ENCODE measurements around the gene IL1RAPL2. TPM values are rescaled to one million over a fixed set of nuclear protein-coding genes. Genes with fewer than 3 reads are reported as not detected.

Gene IL1RAPL2
- total RNA-seq, 1 donor from 2014 or later = not detected

DNA sequence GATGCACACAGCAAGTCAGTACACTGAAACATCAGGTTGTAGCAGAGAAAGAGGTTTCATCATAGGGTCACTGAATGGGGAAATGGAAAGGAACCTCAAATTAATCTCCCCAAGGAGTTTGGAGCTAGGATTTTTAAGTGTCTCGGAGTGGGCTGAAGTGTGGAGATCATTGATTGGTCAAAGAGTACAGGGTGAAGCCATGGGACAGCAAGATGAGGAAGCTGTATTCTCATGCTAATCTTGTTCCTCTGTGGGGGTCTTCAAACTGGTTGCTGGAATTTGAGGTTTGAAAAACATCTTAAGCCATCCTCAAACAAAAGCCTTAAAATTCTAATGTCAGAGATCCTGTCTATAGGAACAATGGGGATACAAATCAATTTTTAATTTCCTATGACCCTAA lies 733.3 kb downstream of the IL1RAPL2 start:
- H3K79me2 ChIP-seq (ENCODE audit: low read depth) = no peaks in the 10 kb centered on the region
- no peak overlapping the region for H3K9ac ChIP-seq
- no peaks in the 10 kb centered on the region for H3K4me1 ChIP-seq
- DNase-seq (ENCODE audit: low spot score) = peak; percentile 14
- H3K4me1 Mint-ChIP-seq = peaks cover 34% of the 10 kb centered on the region
- H3K4me2 ChIP-seq = peak overlapping the region; percentile 18
- no peaks in the 10 kb centered on the region for H3K27me3 Mint-ChIP-seq (ENCODE audit: insufficient read depth, low read depth)
- H3K27me3 ChIP-seq = no peaks in the 10 kb centered on the region
- no peak overlapping the region for H3K4me3 Mint-ChIP-seq
- H3K9me3 Mint-ChIP-seq = peaks cover 4% of the 10 kb centered on the region
- H3K36me3 ChIP-seq = no peaks in the 10 kb centered on the region
- peak overlapping the region; percentile 47 for H3K27ac Mint-ChIP-seq
- no peak overlapping the region for H3K27ac ChIP-seq
- H4K20me1 ChIP-seq (ENCODE audit: low read depth) = no peaks in the 10 kb centered on the region
- H2AFZ ChIP-seq (replicated peaks) = no peak overlapping the region
- no peaks in the 10 kb centered on the region for H3F3A ChIP-seq (ENCODE audit: low read depth)
- no peaks in the 10 kb centered on the region for H3K36me3 Mint-ChIP-seq
- H3K4me3 ChIP-seq = no peak overlapping the region
- TF ChIP-seq EZH2 (IDR thresholded peaks at IDR 0.05) (no peak), EZH2phosphoT487 (IDR thresholded peaks at IDR 0.05) (no peak)
- H3K9me3 ChIP-seq (ENCODE audit: low read depth) = peaks cover 14% of the 10 kb centered on the region

DNA sequence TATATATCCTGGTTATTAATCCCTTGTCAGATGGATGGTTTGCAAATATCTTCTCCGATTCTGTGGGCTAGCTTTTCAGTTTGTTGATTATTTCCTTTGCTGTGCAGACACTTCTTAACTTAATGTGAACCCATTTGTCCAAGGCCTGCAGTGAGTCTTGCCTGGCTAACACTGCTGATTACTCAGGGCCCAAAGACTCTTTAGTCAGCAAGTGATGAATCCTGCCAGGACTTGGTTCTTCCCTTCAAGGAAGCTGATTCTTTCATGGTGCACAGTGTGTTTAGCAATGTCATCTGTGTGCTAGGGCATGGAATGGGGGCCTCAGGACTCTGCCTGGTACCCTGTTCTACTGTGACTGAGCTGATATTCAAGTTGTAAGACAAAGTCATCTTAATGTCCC lies 736.2 kb downstream of the IL1RAPL2 start:
- Mint-ChIP-seq H3K4me1 (peaks cover 21% of the 10 kb centered on the region), H3K27ac (no peak overlapping the region), H3K9me3 (peaks cover 4% of the 10 kb centered on the region), H3K27me3 (ENCODE audit: insufficient read depth, low read depth) (no peaks in the 10 kb centered on the region), H3K4me3 (no peak overlapping the region), H3K36me3 (no peaks in the 10 kb centered on the region)
- H3K36me3 ChIP-seq = no peaks in the 10 kb centered on the region
- H3K27me3 ChIP-seq = no peaks in the 10 kb centered on the region
- peaks cover 9% of the 10 kb centered on the region for H3K9me3 ChIP-seq (ENCODE audit: low read depth)
- TF ChIP-seq EZH2phosphoT487 (IDR thresholded peaks at IDR 0.05) (no peak), CTCF (IDR thresholded peaks at IDR 0.05) (no peak), EZH2 (IDR thresholded peaks at IDR 0.05) (no peak)
- H3F3A ChIP-seq (ENCODE audit: low read depth) = no peaks in the 10 kb centered on the region
- no peaks in the 10 kb centered on the region for H3K79me2 ChIP-seq (ENCODE audit: low read depth)
- H3K4me2 ChIP-seq = no peak overlapping the region
- H3K4me1 ChIP-seq = no peaks in the 10 kb centered on the region
- H3K4me3 ChIP-seq = no peak overlapping the region
- no peak overlapping the region for H2AFZ ChIP-seq (replicated peaks)
- H3K9ac ChIP-seq = no peak overlapping the region
- H4K20me1 ChIP-seq (ENCODE audit: low read depth) = no peaks in the 10 kb centered on the region
- no peak for DNase-seq (ENCODE audit: low spot score)
- no peak overlapping the region for H3K27ac ChIP-seq

- Histone ChIP-seq H4K20me1 (ENCODE audit: low read depth) (no peaks in the 10 kb centered on the region), H3K9me3 (ENCODE audit: low read depth) (no peaks in the 10 kb centered on the region), H3K4me2 (no peak overlapping the region), H3K27me3 (no peaks in the 10 kb centered on the region), H2AFZ (replicated peaks) (no peak overlapping the region), H3K4me1 (no peaks in the 10 kb centered on the region), H3K36me3 (no peaks in the 10 kb centered on the region), H3F3A (ENCODE audit: low read depth) (no peaks in the 10 kb centered on the region), H3K4me3 (no peak overlapping the region), H3K79me2 (ENCODE audit: low read depth) (no peaks in the 10 kb centered on the region), H3K27ac (no peak overlapping the region), H3K9ac (no peak overlapping the region)
- Mint-ChIP-seq H3K27me3 (ENCODE audit: insufficient read depth, low read depth) (no peaks in the 10 kb centered on the region), H3K4me3 (no peak overlapping the region), H3K27ac (no peak overlapping the region), H3K4me1 (no peaks in the 10 kb centered on the region), H3K36me3 (no peaks in the 10 kb centered on the region), H3K9me3 (no peaks in the 10 kb centered on the region)
- no peak for DNase-seq (ENCODE audit: low spot score)
- TF ChIP-seq EZH2 (IDR thresholded peaks at IDR 0.05) (no peak), EZH2phosphoT487 (IDR thresholded peaks at IDR 0.05) (no peak), CTCF (IDR thresholded peaks at IDR 0.05) (no peak)
These were observed 741.8 kb downstream of the IL1RAPL2 start for GRCh38 chrX:105307762-105308161.

DNA sequence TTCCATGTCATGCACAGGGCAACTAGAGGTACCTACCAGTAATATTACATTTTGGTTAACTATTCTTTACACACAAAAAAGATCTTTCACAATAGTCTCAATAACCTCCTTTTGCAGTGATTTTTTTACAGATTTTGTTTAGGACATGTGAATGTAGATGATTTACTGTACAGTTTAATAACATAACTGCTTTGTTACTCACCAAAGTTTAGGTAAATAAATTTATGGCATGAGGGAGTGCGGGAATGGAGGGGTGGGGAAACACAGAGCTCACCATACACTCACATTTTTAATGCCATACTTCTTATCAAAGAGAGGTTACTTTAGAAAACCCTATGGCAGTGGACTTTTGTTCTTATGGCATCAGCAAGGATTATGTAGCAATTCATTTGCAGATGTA lies 747.6 kb downstream of the IL1RAPL2 start:
- Mint-ChIP-seq H3K4me3 (no peak overlapping the region), H3K4me1 (peaks cover 4% of the 10 kb centered on the region), H3K27ac (no peak overlapping the region), H3K36me3 (no peaks in the 10 kb centered on the region), H3K9me3 (no peaks in the 10 kb centered on the region), H3K27me3 (ENCODE audit: insufficient read depth, low read depth) (no peaks in the 10 kb centered on the region)
- no peaks in the 10 kb centered on the region for H3K79me2 ChIP-seq (ENCODE audit: low read depth)
- H2AFZ ChIP-seq (replicated peaks) = no peak overlapping the region
- H3K27ac ChIP-seq = no peak overlapping the region
- no peak overlapping the region for H3K9ac ChIP-seq
- no peaks in the 10 kb centered on the region for H3K27me3 ChIP-seq
- H4K20me1 ChIP-seq (ENCODE audit: low read depth) = no peaks in the 10 kb centered on the region
- no peak overlapping the region for H3K4me2 ChIP-seq
- H3K9me3 ChIP-seq (ENCODE audit: low read depth) = peaks cover 4% of the 10 kb centered on the region
- no peaks in the 10 kb centered on the region for H3F3A ChIP-seq (ENCODE audit: low read depth)
- H3K4me3 ChIP-seq = no peak overlapping the region
- H3K36me3 ChIP-seq = no peaks in the 10 kb centered on the region
- no peak for TF ChIP-seq EZH2 (IDR thresholded peaks at IDR 0.05)
- TF ChIP-seq EZH2phosphoT487 (IDR thresholded peaks at IDR 0.05) = no peak
- TF ChIP-seq CTCF (IDR thresholded peaks at IDR 0.05) = no peak
- no peaks in the 10 kb centered on the region for H3K4me1 ChIP-seq
- DNase-seq (ENCODE audit: low spot score) = no peak

Measured in neural progenitor cell (in vitro differentiated cells).